Muscle of arm (tissue), 12 donors: ENCODE measurements around the gene PPP6C. TPM values are rescaled to one million over a fixed set of nuclear protein-coding genes. Genes with fewer than 3 reads are reported as not detected.
A peak's percentile ranks its signal among the peaks of the same experiment; 100 is the strongest.
"Not testable (repeated sequence)": the region's sequence is repeated elsewhere in the genome, so short reads cannot be mapped to it uniquely, and the experiment has no call there.

ENCODE experiments used
- DNase-seq: peaks from one replicate; pipeline ENCODE4 v3.0.0-alpha.2; 2013
- polyA plus RNA-seq, 12 donors: library from polyadenylated mRNA; unstranded; fragments of 120-200 nt; gene quantifications; one replicate each; pipeline ENCODE4 v1.2.1, GENCODE V29; 2013; ENCODE audit not compliant: insufficient read length in 12 of 12

Gene PPP6C
- polyA plus RNA-seq, 12 donors, result 28.0 to 47.3 (median 42.7) TPM; not detected in 1

GRCh38 chr9:125143377-125144090 lies 46.1 kb downstream of the PPP6C start, which contains the start of gene SCAI:
Gene SCAI (minus strand): TSS chr9:125143528. CDS start chr9:125143437, 91 bp downstream.
- DNase-seq, result peak; percentile 98

DNA sequence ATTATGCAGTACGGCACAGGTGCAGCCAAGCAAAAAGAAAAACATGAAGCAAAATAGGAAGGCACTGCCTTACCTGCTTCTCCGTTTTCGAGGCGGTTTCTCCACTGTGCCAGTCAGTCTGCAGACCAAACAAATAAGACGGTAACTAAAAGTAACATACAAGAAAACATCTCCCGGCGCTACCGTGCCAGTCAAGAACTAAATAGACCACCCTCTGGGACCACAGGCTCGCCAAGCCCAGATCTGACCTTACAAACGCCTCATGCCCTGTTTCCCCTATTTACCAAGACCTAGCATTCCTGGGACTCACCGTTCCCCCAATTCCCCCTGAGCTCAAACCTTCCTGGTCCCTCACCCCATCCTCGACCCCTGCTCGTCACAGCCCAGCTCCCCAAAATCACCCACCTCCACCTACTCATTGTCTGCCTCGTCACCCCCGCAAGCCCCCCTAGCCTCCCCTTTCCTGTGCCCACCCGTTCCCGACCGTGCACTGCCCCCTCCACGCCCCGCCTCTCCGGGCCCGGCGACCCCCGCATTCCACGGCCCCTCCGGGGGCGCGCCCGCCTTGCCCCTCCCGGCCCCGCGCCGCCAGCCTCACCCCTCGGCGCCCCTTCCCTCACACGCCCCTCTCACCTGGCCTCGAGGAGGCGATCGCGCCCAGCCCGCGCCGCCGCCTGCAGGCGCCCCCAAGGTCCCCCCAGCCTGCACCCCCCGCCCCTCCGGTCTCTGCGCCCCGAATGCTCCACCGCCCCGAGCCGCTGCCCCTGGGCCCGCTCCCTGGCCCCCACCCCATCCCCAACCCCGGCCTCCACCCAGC lies 46.8 kb downstream of the PPP6C start:
- DNase-seq, result no peak

- no peak for DNase-seq
These were observed 47.9 kb downstream of the PPP6C start for GRCh38 chr9:125141751-125142150.

GRCh38 chr9:125141251-125141650 lies 48.4 kb downstream of the PPP6C start:
- DNase-seq, result no peak

DNA sequence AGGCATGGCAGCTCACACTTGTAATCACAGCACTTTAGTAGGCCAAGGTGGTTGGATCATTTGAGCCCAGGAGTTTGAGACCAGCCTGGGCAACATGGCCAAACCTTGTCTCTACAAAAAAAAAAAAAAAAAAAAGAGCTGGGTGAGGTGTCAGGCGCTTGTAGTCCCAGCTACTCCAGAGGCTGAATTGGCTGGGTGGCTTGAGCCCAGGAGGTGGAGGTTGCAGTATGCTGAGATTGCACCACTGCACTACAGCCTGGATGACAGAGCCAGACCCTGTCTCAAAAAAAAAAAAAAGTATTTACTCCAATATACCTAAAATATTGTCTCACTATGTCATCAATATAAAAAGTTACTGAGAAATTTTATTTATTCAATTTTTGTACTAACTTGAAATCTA lies 49.0 kb downstream of the PPP6C start:
- no peak for DNase-seq

- no peak for DNase-seq
These were observed 52.4 kb downstream of the PPP6C start for GRCh38 chr9:125137200-125137599.

DNA sequence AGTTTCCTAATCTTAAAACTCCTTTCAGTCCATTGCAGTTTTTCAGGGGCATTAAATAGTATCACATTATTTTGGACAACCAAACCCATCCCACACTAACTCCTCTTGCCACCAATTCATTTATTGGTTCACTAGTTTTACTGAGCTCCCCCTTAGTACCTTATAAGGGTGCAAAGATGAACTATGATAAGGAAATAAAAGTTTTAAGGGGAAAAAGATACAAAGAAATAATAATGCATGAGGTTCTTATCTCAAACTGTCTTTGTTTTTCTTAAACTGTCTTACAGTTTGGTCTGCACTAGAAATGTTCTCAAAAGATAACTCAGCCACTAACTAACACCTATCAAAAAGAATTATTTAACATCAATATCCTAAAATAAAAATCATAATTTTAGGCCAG lies 54.6 kb downstream of the PPP6C start:
- no peak for DNase-seq

DNA sequence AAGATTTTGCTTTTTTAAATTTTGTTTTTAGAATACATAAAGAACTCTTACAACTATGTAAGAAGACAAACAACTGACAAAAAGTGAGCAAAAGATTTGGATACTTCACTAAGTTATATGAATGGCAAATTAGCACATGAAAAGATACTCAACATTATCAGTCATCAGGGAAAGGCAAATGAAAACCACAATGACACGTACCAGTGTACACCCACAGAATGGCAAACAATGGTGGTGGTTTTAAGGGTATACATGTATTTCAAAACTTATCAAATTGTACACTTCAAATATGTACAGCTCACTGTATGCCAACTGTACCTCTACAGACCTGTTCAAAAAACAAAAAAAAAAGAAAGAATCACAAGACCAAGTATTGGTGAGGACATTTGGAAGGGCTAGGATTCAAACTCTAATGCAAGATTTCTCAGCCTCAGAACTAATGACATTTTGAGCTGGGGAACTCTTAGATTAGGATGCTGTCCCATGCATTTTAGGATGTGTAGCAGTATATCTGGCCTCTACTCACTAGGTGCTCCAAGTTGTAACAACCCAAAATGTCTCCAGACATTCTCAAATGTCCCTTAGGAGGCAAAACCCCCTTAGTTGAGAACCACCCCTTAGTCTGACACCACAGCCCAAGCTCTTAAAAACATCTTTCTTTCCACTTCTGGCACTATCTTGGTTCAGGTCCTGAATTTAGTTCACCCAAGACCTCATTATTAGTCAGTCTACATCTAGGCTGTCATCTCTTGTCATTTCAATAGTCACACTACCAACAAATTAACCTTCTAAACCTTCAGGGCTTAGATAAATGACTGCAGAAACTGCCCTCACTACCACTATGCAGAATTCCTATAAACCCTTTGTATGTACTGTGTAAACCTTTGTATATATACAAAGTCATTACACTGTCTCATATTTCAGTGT lies 55.9 kb downstream of the PPP6C start:
- no peak for DNase-seq

DNA sequence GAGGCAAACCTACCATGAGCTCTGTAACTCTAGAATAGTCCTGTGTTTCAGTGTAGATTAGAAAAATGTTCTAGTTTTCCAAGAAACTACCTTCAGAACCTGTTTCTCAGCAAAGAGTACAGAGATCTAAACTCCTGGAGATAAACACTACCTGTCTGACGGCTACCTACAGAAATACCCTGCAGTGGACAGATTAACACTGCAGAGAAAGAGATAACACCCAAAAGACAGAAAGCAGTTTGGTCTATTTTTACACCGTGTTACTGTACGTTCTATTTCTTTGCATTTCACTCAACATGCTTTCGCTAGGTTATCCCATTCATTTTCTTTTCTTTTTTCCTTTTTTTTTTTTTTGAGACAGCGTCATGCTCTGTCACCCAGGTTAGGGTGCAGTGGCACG lies 57.8 kb downstream of the PPP6C start:
- no peak for DNase-seq

- DNase-seq, result peak; percentile 90
These were observed 63.4 kb downstream of the PPP6C start for GRCh38 chr9:125126019-125126746.

DNA sequence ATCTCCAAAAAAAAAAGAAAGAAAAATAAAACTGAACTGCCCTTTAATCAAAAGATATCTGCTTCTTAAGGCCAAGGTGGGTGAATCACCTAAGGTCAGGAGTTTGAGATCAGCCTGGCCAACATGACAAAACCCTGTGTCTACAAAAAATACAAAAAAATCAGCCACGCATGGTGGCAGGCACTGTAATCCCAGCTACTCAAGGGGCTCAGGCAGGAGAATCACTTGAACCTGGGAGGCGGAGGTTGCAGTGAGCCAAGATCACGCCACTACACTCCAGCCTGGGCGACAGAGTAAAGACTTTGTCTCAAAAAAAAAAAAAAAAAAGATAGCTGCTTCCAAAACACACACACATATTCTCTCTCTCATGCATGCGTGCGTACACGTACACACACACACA lies 64.1 kb downstream of the PPP6C start:
- no peak for DNase-seq

DNA sequence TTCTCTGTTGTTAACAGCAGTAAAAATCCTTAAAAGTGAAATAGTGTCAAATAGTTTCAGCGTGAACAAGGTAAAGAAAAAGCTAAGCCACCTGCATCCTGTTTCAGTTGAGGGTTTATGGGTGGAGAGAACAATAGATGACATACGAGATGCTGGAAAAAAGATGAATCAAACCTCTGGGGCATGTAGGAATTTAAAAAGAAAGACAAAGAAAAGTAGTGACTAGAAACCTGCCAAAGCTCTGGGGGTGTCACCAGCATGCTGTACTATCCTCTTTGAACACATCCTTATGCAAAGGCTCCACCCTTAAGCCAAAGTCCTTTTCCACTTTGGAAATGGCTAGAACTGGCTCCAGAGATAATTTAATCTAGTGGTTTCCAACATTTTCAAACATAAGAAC lies 68.5 kb downstream of the PPP6C start:
- no peak for DNase-seq

DNA sequence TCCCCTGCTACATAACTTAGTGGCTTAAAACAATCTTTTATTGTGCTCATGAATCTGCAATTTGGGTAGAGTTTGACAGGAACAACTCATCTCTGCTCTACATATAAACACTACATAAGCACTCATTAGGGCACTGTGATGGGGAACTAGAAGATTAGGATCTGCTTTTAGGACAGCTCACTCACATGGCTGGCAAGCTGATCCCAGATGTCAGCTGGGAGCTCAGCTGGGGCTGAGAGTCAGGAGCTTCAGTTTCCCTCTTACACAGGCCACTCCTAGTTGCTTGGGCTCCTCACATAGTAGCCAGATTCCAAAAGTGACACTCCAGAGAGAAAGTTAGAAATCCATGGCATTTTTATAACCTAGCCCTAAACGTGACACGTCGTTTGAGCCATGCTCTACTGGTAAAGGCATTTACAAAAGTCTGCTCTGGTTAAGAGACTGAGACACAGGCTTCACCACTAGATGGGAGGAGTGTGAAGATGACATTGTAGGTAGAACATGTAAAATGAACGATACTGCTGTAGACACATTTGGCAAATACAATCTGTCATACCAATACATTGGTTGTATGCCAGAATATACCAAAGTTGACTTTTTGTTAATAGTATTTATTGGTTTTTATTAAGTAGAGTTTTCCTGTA lies 69.8 kb downstream of the PPP6C start:
- DNase-seq, result no peak

DNA sequence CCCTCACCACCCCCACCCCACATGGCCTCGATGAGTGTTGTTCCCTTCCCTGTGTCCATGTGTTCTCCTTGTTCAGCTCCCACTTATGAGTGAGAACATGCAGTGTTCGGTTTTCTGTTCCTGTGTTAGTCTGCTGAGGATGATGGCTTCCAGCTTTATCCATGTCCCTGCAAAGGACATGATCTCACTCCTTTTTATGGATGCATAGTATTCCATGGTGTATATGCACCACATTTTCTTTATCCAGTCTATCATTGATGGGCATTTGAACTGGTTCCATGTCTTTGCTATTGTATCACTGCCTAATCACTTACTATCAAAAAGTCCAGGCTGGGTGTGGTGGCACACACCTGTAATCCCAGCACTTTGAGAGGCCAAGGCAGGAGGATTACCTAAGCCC lies 70.9 kb downstream of the PPP6C start:
- not testable (repeated sequence) for DNase-seq

DNA sequence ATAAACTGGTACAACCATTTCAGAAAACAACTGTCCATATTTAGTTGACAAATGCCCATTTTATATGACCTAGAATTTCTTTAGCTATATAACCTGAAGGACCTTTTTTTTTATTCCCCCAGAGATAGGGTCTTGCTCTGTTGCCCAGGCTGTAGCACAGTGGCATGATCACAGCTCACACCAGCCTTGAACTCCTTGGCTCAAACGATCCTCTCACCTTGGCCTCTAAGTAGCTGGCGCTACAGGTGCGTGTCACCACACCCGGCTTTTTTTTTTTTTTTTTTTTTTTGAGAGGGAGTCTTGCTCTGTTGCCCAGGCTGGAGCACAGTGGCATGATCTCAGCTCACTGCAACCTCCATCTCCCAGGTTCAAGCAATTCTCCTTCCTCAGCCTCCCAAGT lies 75.1 kb downstream of the PPP6C start:
- not testable (repeated sequence) for DNase-seq

- DNase-seq, result no peak
These were observed 79.1 kb downstream of the PPP6C start for GRCh38 chr9:125110464-125110863.

DNA sequence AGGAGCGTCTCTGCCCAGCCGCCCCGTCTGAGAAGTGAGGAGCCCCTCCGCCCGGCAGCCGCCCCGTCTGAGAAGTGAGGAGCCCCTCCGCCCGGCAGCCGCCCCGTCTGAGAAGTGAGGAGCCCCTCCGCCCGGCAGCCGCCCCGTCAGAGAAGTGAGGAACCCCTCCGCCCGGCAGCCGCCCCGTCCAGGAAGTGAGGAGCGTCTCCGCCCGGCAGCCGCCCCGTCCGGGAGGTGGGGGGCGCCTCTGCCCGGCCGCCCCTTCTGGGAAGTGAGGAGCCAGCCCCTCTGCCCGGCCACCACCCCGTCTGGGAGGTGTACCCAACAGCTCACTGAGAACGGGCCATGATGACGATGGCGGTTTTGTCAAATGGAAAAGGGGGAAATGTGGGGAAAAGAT lies 81.1 kb downstream of the PPP6C start:
- not testable (repeated sequence) for DNase-seq

DNA sequence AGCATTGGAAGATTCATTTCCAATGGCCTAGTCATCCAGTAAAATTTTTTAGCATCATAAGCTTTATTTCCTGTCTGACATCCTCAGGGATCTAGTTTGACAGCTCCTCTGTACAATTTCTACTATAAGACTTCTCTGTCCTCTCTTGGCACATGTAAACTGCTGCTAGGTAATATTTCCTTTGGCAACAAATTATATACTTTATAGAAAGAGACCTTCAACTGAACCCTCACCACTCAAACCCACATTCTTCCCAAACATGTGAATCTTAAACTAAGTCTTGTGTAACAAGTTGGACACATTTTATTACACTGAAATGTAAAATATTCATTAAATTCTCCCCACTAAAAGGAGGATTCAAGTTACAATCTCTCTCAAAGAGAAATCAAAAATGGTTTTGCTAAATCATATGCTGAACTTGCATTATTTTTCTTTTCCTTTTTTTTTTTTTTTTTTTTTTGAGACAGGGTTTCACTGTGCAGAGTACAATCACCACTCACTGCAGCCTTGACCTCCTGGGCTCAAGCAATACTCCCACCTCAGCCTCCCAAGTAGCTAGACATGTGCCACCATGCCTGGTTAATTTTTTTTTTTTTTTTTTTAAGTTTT lies 83.2 kb downstream of the PPP6C start:
- no peak for DNase-seq

DNA sequence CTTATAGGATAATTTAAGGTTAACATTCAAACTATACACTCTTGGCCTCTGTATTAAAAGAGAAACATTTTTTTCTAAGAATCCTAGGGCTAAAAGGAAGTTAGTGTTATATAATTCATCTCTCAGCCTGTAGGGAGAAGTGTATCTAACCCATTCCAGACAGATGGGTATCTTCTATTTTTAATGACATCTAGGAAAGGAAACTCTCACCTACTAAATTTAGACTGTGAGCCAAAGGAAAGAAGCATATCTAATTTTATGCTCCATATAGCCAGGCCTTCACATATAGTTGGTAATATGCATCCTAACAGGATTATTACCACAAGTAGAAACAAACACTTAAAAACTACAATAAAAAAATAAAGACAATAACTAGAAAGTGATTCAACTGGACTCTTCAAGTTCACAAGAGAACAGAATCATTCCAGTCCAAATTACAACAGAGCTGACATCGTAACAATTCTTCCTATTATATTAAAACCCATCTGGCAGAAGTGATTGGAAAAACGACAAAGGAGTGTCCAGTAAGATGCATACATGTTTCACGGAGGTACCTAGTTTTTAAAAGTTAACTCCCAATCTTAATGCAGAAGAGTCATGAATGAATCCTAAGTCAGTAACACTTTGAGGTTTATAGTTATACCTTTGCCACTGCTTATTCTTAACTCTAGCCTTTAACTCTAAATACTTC lies 85.7 kb downstream of the PPP6C start:
- DNase-seq, result no peak

- DNase-seq, result no peak
These were observed 86.6 kb downstream of the PPP6C start for GRCh38 chr9:125103021-125103420.
